OCI-LY3 (cell line): ENCODE data around the gene ZBTB5.

Experiments used
- H2AFZ ChIP-seq: fragments of 200-600, 300-600 bp; shearing (Covaris generic); 2 replicates; pipeline ENCODE4 v1.6.0; 2014; ENCODE audit warnings: antibody characterized with exemption, low read depth, low read length
- H3K27ac ChIP-seq: fragments of 200-600, 300-600 bp; sonication (generic); 2 replicates; pipeline ENCODE4 v1.5.1; 2014; ENCODE audit warnings: mild to moderate bottlenecking, low read length, moderate library complexity, mixed read lengths
- H3K27me3 ChIP-seq: fragments of 200-600, 300-600 bp; sonication (generic); 2 replicates; pipeline ENCODE4 v1.6.1; 2014; ENCODE audit warnings: low read depth, low read length, mixed read lengths
- H3K36me3 ChIP-seq: fragments of 200-600, 300-600 bp; sonication (generic); replicated peaks from 2 replicates; pipeline ENCODE3; 2014; ENCODE audit warnings: low read depth, low read length, mixed read lengths
- H3K4me1 ChIP-seq: fragments of 300-600, 200-600 bp; sonication (generic); 2 replicates; pipeline ENCODE4 v1.6.1; 2014; ENCODE audit warnings: low read length, mixed read lengths
- H3K4me2 ChIP-seq: fragments of 200-600, 300-600 bp; sonication (generic); 2 replicates; pipeline ENCODE4 v1.6.1; 2014; ENCODE audit warnings: low read length, mixed read lengths
- H3K4me3 ChIP-seq: fragments of 300-600, 200-600 bp; sonication (generic); 2 replicates; pipeline ENCODE4 v1.5.1; 2014; ENCODE audit warnings: antibody characterized with exemption, mild to moderate bottlenecking, low read length, moderate library complexity
- H3K79me2 ChIP-seq: fragments of 300-600, 200-600 bp; shearing (Covaris generic); 2 replicates; pipeline ENCODE4 v1.6.1; 2014; ENCODE audit warnings: mild to moderate bottlenecking, low read length, mixed read lengths
- H3K9ac ChIP-seq: fragments of 300-600, 200-600 bp; shearing (Covaris generic); 2 replicates; pipeline ENCODE4 v1.6.0; 2014; ENCODE audit warnings: mild to moderate bottlenecking, low read length, moderate library complexity
- H3K9me3 ChIP-seq: fragments of 200-600, 300-600 bp; shearing (Covaris generic); 2 replicates; pipeline ENCODE4 v1.6.1; 2014; ENCODE audit warnings: low read length, mixed read lengths; ENCODE audit not compliant: insufficient read depth
- H4K20me1 ChIP-seq: fragments of 200-600, 300-600 bp; sonication (generic); 2 replicates; pipeline ENCODE4 v1.6.1; 2016; ENCODE audit warnings: low read length, mixed read lengths; ENCODE audit not compliant: insufficient read depth
- CTCF ChIP-seq: fragments of 200-600, 300-600 bp; sonication (generic); IDR thresholded peaks from 2 replicates; pipeline ENCODE4 v1.5.1; 2014; ENCODE audit warnings: antibody characterized with exemption, low read length, low read depth
- EZH2phosphoT487 ChIP-seq: fragments of 200-600 bp; shearing (Covaris generic); IDR thresholded peaks from 2 replicates; pipeline ENCODE4 v1.6.1; 2018; ENCODE audit warnings: antibody characterized with exemption, mixed run types, low read depth

The ZBTB5 gene

GRCh38 chr9:37464006-37464405 is 1.2 kb downstream of the ZBTB5 start:
- H3K4me3 ChIP-seq = peak overlapping the region; percentile 96
- no peaks in the 10 kb centered on the region for H3K27me3 ChIP-seq
- peak overlapping the region; percentile 91 for H3K4me2 ChIP-seq
- no peak overlapping the region for H2AFZ ChIP-seq
- TF ChIP-seq CTCF (no peak), EZH2phosphoT487 (no peak)
- peak overlapping the region; percentile 84 for H3K27ac ChIP-seq
- H3K4me1 ChIP-seq = peaks cover 19% of the 10 kb centered on the region
- peaks cover 21% of the 10 kb centered on the region for H3K36me3 ChIP-seq
- H3K9ac ChIP-seq = peak overlapping the region; percentile 92
- H3K9me3 ChIP-seq = no peaks in the 10 kb centered on the region
- peaks cover 37% of the 10 kb centered on the region for H4K20me1 ChIP-seq
- peaks cover 58% of the 10 kb centered on the region for H3K79me2 ChIP-seq

GRCh38 chr9:37456817-37457216 is 8.4 kb downstream of the ZBTB5 start:
- no peak overlapping the region for H3K4me3 ChIP-seq
- H3K27ac ChIP-seq = no peak overlapping the region
- TF ChIP-seq EZH2phosphoT487 (no peak), CTCF (no peak)
- no peak overlapping the region for H3K9ac ChIP-seq
- no peaks in the 10 kb centered on the region for H3K27me3 ChIP-seq
- peaks cover 18% of the 10 kb centered on the region for H3K36me3 ChIP-seq
- no peaks in the 10 kb centered on the region for H3K4me1 ChIP-seq
- H3K79me2 ChIP-seq = peaks cover 99% of the 10 kb centered on the region
- no peaks in the 10 kb centered on the region for H3K9me3 ChIP-seq
- H3K4me2 ChIP-seq = no peak overlapping the region
- H2AFZ ChIP-seq = no peak overlapping the region
- H4K20me1 ChIP-seq = peaks cover 88% of the 10 kb centered on the region

GRCh38 chr9:37455884-37456647 is 9.2 kb downstream of the ZBTB5 start:
- H3K4me2 ChIP-seq = no peak overlapping the region
- no peak overlapping the region for H2AFZ ChIP-seq
- peaks cover 87% of the 10 kb centered on the region for H4K20me1 ChIP-seq
- no peaks in the 10 kb centered on the region for H3K9me3 ChIP-seq
- H3K9ac ChIP-seq = no peak overlapping the region
- no peak overlapping the region for H3K27ac ChIP-seq
- H3K79me2 ChIP-seq = peaks cover 99% of the 10 kb centered on the region
- H3K4me1 ChIP-seq = no peaks in the 10 kb centered on the region
- no peaks in the 10 kb centered on the region for H3K27me3 ChIP-seq
- H3K36me3 ChIP-seq = peaks cover 12% of the 10 kb centered on the region
- no peak for TF ChIP-seq EZH2phosphoT487
- TF ChIP-seq CTCF = no peak
- no peak overlapping the region for H3K4me3 ChIP-seq

- Histone ChIP-seq H3K27me3 (no peaks in the 10 kb centered on the region), H3K4me1 (peaks cover 10% of the 10 kb centered on the region), H3K9ac (no peak overlapping the region), H3K9me3 (no peaks in the 10 kb centered on the region), H4K20me1 (peaks cover 80% of the 10 kb centered on the region), H3K79me2 (peaks cover 99% of the 10 kb centered on the region), H3K27ac (no peak overlapping the region), H3K4me3 (no peak overlapping the region), H3K36me3 (peaks cover 12% of the 10 kb centered on the region), H3K4me2 (no peak overlapping the region), H2AFZ (no peak overlapping the region)
- TF ChIP-seq CTCF = no peak
- TF ChIP-seq EZH2phosphoT487 = no peak
These were observed 11.0 kb downstream of the ZBTB5 start for GRCh38 chr9:37454238-37454637.
